ENCODE measurements around the gene CRELD1.

CRELD1 gene

GRCh38 chr3:9957214-9957613 lies 23.6 kb downstream of the CRELD1 start:
- no peak for DNase-seq (ENCODE audit: low spot score)

- no peak for DNase-seq (ENCODE audit: low spot score)
Measured at GRCh38 chr3:9965200-9965875, 31.7 kb downstream of the CRELD1 start.

- DNase-seq (ENCODE audit: low spot score), result no peak
Measured at GRCh38 chr3:9966841-9967240, 33.2 kb downstream of the CRELD1 start.

- DNase-seq (ENCODE audit: low spot score), result no peak
Measured at GRCh38 chr3:9969632-9970019, 36.0 kb downstream of the CRELD1 start.

GRCh38 chr3:9970020-9970652 lies 36.5 kb downstream of the CRELD1 start:
- DNase-seq (ENCODE audit: low spot score), result no peak

- DNase-seq (ENCODE audit: low spot score), result peak; percentile 47
Measured at GRCh38 chr3:9976721-9977709, 43.4 kb downstream of the CRELD1 start.

- DNase-seq (ENCODE audit: low spot score), result no peak
Measured at GRCh38 chr3:9978710-9979305, 45.2 kb downstream of the CRELD1 start.

GRCh38 chr3:9980251-9980650 lies 46.6 kb downstream of the CRELD1 start:
- no peak for DNase-seq (ENCODE audit: low spot score)

- no peak for DNase-seq (ENCODE audit: low spot score)
Measured at GRCh38 chr3:9986230-9986725, 52.6 kb downstream of the CRELD1 start.

- DNase-seq (ENCODE audit: low spot score), result no peak
Measured at GRCh38 chr3:9994086-9994844, 60.6 kb downstream of the CRELD1 start.
